OCI-LY7 (cell line): ENCODE measurements around the gene KAZN.

Experiments
- EZH2phosphoT487 ChIP-seq: fragments of 200-600 bp; sonication (generic); IDR thresholded peaks from 2 replicates; pipeline ENCODE4 v1.6.1; 2018; ENCODE audit warnings: low read depth, borderline replicate concordance, mild to moderate bottlenecking, mixed run types, antibody characterized with exemption, low read length, moderate library complexity, mixed read lengths
- TF ChIP-seq, protein P1 (sequence below): fragments of 200-600 bp; sonication (generic); conservative IDR thresholded peaks from 2 replicates; pipeline ENCODE4 v1.5.1; 2014; ENCODE audit warnings: mild to moderate bottlenecking, antibody characterized with exemption, low read length, moderate library complexity, mixed read lengths

DNA sequence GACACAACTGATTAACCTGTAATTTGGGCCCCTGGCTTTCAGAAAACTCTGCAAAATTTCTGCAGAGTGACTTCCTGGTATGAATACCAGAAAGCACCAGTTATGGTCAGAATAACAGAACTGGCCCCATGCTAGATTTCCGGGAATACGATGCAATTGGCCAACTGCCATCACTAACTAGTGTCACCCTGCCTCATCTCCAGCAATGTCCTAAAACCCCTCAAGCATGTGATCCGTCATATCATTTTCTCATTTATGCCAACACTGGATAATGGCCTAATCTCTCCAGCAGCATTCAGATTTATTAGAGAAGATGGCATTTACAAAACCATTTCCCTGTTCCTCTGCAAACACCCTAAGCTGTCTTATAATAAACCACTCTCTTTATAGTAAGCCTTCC is 15.4 kb downstream of the KAZN start:
- TF ChIP-seq, protein P1, sequence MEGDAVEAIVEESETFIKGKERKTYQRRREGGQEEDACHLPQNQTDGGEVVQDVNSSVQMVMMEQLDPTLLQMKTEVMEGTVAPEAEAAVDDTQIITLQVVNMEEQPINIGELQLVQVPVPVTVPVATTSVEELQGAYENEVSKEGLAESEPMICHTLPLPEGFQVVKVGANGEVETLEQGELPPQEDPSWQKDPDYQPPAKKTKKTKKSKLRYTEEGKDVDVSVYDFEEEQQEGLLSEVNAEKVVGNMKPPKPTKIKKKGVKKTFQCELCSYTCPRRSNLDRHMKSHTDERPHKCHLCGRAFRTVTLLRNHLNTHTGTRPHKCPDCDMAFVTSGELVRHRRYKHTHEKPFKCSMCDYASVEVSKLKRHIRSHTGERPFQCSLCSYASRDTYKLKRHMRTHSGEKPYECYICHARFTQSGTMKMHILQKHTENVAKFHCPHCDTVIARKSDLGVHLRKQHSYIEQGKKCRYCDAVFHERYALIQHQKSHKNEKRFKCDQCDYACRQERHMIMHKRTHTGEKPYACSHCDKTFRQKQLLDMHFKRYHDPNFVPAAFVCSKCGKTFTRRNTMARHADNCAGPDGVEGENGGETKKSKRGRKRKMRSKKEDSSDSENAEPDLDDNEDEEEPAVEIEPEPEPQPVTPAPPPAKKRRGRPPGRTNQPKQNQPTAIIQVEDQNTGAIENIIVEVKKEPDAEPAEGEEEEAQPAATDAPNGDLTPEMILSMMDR, result no peak
- no peak for TF ChIP-seq EZH2phosphoT487
